Measurements from ENCODE around the gene GOLGA8N. TPM values are rescaled to one million over a fixed set of nuclear protein-coding genes. Genes with fewer than 3 reads are reported as not detected.

GOLGA8N gene
- total RNA-seq, 1 experiment from 2014 or later: 2.4 TPM

GRCh38 chr15:32656496-32656895, 63.2 kb downstream of the GOLGA8N start:
- Histone ChIP-seq H3K36me3 (ENCODE audit: control insufficient read depth in 1 of 2, insufficient read depth in 2 of 2, low read length in 2 of 2) (peaks cover 0 to 4% of the 10 kb centered on the region in 2 experiments; a peak in 2 of 4 replicates), H4K20me1 (ENCODE audit: insufficient read depth) (no peaks in the 10 kb centered on the region), H3K27me3 (ENCODE audit: insufficient read depth, low read length) (no peaks in the 10 kb centered on the region), H3K4me1 (ENCODE audit: control insufficient read depth in 1 of 2, insufficient read depth in 2 of 2, low read length in 2 of 2) (no peaks in the 10 kb centered on the region), H2AFZ (ENCODE audit: low read depth, low read length, poor library complexity, severe bottlenecking) (no peak overlapping the region), H3K4me2 (ENCODE audit: low read length) (no peak overlapping the region), H3K9me2 (ENCODE audit: insufficient read depth) (no peaks in the 10 kb centered on the region), H3K9ac (ENCODE audit: low read length) (no peak overlapping the region), H3K4me3 (replicated peaks in 1 of 2; ENCODE audit: low read depth in 1 of 2, low read length in 2 of 2) (no peak overlapping the region), H3K9me3 (ENCODE audit: control insufficient read depth in 1 of 2, insufficient read depth in 1 of 2, low read depth in 1 of 2, low read length in 2 of 2) (no peaks in the 10 kb centered on the region), H3K79me2 (ENCODE audit: insufficient read depth, low read length) (no peaks in the 10 kb centered on the region), H3K27ac (ENCODE audit: low read depth, low read length) (no peak overlapping the region)
- POLR2A ChIA-PET: no interaction called here
- CTCF ChIA-PET: no interaction called here
- TF ChIP-seq ZNF274 (IDR thresholded peaks at IDR 0.05; ENCODE audit: low read depth, low read length) (no peak), CBX3 (IDR thresholded peaks at IDR 0.05; ENCODE audit: low read depth) (no peak), EGR1 (IDR thresholded peaks at IDR 0.05; ENCODE audit: low read depth) (no peak), YY1 (IDR thresholded peaks at IDR 0.05; ENCODE audit: extremely low read depth, insufficient replicate concordance, low read depth, low read length) (no peak)
- no TSS peak for BruUV-seq (replicated peaks)
- no peak for ATAC-seq
- RAD21 ChIA-PET (ENCODE audit: low non-redundant PET in 1 of 2, low total read pairs in 2 of 2, uncharacterized antibody in 2 of 2, unreplicated experiment in 2 of 2): no interaction called here
- intact Hi-C loops (cut with micrococcal nuclease): no loop called here
- DNase-seq (ENCODE audit: low read depth, low spot score): no peak

Other genes with a start within 250 kb of the GOLGA8N start
- 3.3 TPM for gene GOLGA8K, start 190.2 kb upstream of the GOLGA8N start, total RNA-seq (2021; ENCODE audit: unreplicated experiment)
- gene GOLGA8O, start 137.8 kb upstream of the GOLGA8N start, total RNA-seq (2021; ENCODE audit: unreplicated experiment): 0.49 TPM
- gene ARHGAP11A, start 22.0 kb downstream of the GOLGA8N start, total RNA-seq (2021; ENCODE audit: unreplicated experiment): 102 TPM
- gene SCG5, start 48.3 kb downstream of the GOLGA8N start, total RNA-seq (2021; ENCODE audit: unreplicated experiment): 1.7 TPM
- 0.66 TPM for gene GREM1, start 124.5 kb downstream of the GOLGA8N start, total RNA-seq (2021; ENCODE audit: unreplicated experiment)

Data from HCT116 (cell line).